Gastrocnemius medialis (tissue), 4 donors: ENCODE results near the gene SUN1. TPM values are rescaled to one million over a fixed set of nuclear protein-coding genes. Genes with fewer than 3 reads are reported as not detected.

Experiments used
- ATAC-seq, 2 donors: fragments of 150-250 bp; one replicate each; pipeline ENCODE4 v1.9.1; 2016
- DNase-seq, 2 donors: peaks; one replicate each; pipeline ENCODE4 v3.0.0-alpha.2; 2019
- H3K27ac ChIP-seq, 4 donors: fragments of 200-600 bp; sonication (generic); 1 replicate in 1 of 4; 2 replicates in 3 of 4; pipeline ENCODE4 v1.5.1; 2016 to 2018; ENCODE audit warnings: mild to moderate bottlenecking in 2 of 4, moderate library complexity in 1 of 4
- H3K27me3 ChIP-seq, 3 donors: fragments of 200-600 bp; sonication (generic) in 2 of 3; 1 replicate in 1 of 3; 2 replicates in 2 of 3; pipeline versions ENCODE4 v1.5.1 to v1.6.0; 2016 to 2019; ENCODE audit warnings: mild to moderate bottlenecking in 1 of 3, moderate library complexity in 1 of 3
- H3K36me3 ChIP-seq, 2 donors: fragments of 200-600 bp; sonication (generic) in 1 of 2; one replicate each; pipeline ENCODE4 v1.5.1; 2017 to 2018
- H3K4me1 ChIP-seq, 2 donors: fragments of 200-600 bp; sonication (generic) in 1 of 2; one replicate each; pipeline ENCODE4 v1.5.1; 2016 to 2017; ENCODE audit warnings: mild to moderate bottlenecking in 2 of 2
- H3K4me3 ChIP-seq, 4 donors: fragments of 200-600 bp; sonication (generic) in 3 of 4; 1 replicate in 1 of 4; 2 replicates in 3 of 4; pipeline ENCODE4 v1.5.1; 2016 to 2019; ENCODE audit warnings: mild to moderate bottlenecking in 2 of 4
- H3K9me3 ChIP-seq, 3 donors: fragments of 200-600 bp; sonication (generic) in 2 of 3; 1 replicate in 1 of 3; 2 replicates in 2 of 3; pipeline ENCODE4 v1.5.1; 2016 to 2019
- CTCF ChIP-seq, 5 experiments: fragments of 450-650 bp in 3 of 5; fragments of 200-600 bp in 2 of 5; sonication (generic) in 2 of 5; IDR thresholded peaks in 4 of 5; conservative IDR thresholded peaks in 1 of 5; 1 replicate in 4 of 5; 2 replicates in 1 of 5; pipeline ENCODE4 v1.5.1; 2016 to 2019; ENCODE audit warnings: antibody characterized with exemption in 5 of 5, mild to moderate bottlenecking in 3 of 5, moderate library complexity in 3 of 5
- POLR2A ChIP-seq, 2 donors: fragments of 450-650 bp; IDR thresholded peaks; one replicate each; pipeline ENCODE4 v1.6.1; 2017; ENCODE audit warnings: antibody characterized with exemption in 2 of 2, mild to moderate bottlenecking in 2 of 2, moderate library complexity in 2 of 2
- in situ Hi-C, 4 donors: fragments of 200-750 bp; cut with MboI; loops; one replicate each; pipeline versions ENCODE4 v1.15.0 to v1.8.0; 2017; ENCODE audit warnings: low sequenced_read_pairs in 4 of 4
- intact Hi-C: fragments of 100-400 bp; cut with DNase I; formaldehyde crosslinking; loops from one replicate; pipeline ENCODE4 v1.15.1; 2023; ENCODE audit warnings: low total_unique reads
- total RNA-seq, 4 donors: library from RNA; depleted of rRNA; stranded (reverse); fragments of >200 nt; gene quantifications; one replicate each; pipeline versions ENCODE4 v1.1.0 to v1.2.3, GENCODE V29; 2016

SUN1 gene
- total RNA-seq, 4 donors from 2014 or later: 112 to 154 (median 132) TPM

GRCh38 chr7:830069-830468 is 2.2 kb upstream of the SUN1 start:
- ATAC-seq: no peak
- peak overlapping the region in 1 of 4 donors; percentile 5 for H3K4me3 ChIP-seq
- TF ChIP-seq CTCF (IDR thresholded peaks at IDR 0.05 in 4 of 5, conservative IDR thresholded peaks at IDR 0.05 in 1 of 5) (no peak), POLR2A (IDR thresholded peaks at IDR 0.05) (peak in 1 of 2 donors; percentile 31)
- in situ Hi-C loops (no loop called here), intact Hi-C loops (no loop called here)
- peaks cover 79 to 89% of the 10 kb centered on the region in 2 donors for H3K4me1 ChIP-seq
- no peaks in the 10 kb centered on the region for H3K9me3 ChIP-seq
- DNase-seq: no peak
- H3K36me3 ChIP-seq: no peaks in the 10 kb centered on the region
- no peaks in the 10 kb centered on the region for H3K27me3 ChIP-seq
- peak overlapping the region; percentile 91 to 96 (median 94) for H3K27ac ChIP-seq

- H3K4me1 ChIP-seq: peaks cover 78 to 91% of the 10 kb centered on the region in 2 donors
- H3K27me3 ChIP-seq: no peaks in the 10 kb centered on the region
- no peaks in the 10 kb centered on the region for H3K36me3 ChIP-seq
- DNase-seq: peak in 1 of 2 donors; percentile 63
- peak; percentile 83 to 87 for ATAC-seq
- no peaks in the 10 kb centered on the region for H3K9me3 ChIP-seq
- intact Hi-C loops: no loop called here
- in situ Hi-C loops: no loop called here
- H3K4me3 ChIP-seq: peak overlapping the region; percentile 27 to 42 (median 35)
- peak; percentile 60 to 83 for TF ChIP-seq POLR2A (IDR thresholded peaks at IDR 0.05)
- no peak for TF ChIP-seq CTCF (IDR thresholded peaks at IDR 0.05 in 4 of 5, conservative IDR thresholded peaks at IDR 0.05 in 1 of 5)
- peak overlapping the region; percentile 91 to 96 (median 94) for H3K27ac ChIP-seq
Observed at GRCh38 chr7:831596-832166, 595 bp upstream of the SUN1 start.

- Histone ChIP-seq H3K4me1 (peaks cover 82 to 92% of the 10 kb centered on the region in 2 donors), H3K4me3 (peak overlapping the region in 1 of 4 donors; percentile 40), H3K27ac (peak overlapping the region; percentile 91 to 96 (median 94)), H3K9me3 (no peaks in the 10 kb centered on the region), H3K36me3 (no peaks in the 10 kb centered on the region), H3K27me3 (no peaks in the 10 kb centered on the region)
- intact Hi-C loops (no loop called here), in situ Hi-C loops (no loop called here)
- no peak for DNase-seq
- no peak for ATAC-seq
- no peak for TF ChIP-seq POLR2A (IDR thresholded peaks at IDR 0.05)
- no peak for TF ChIP-seq CTCF (IDR thresholded peaks at IDR 0.05 in 4 of 5, conservative IDR thresholded peaks at IDR 0.05 in 1 of 5)
Observed at GRCh38 chr7:832968-833424, 720 bp downstream of the SUN1 start.

- intact Hi-C loops (no loop called here), in situ Hi-C loops (no loop called here)
- no peaks in the 10 kb centered on the region for H3K27me3 ChIP-seq
- no peak for DNase-seq
- H3K36me3 ChIP-seq: peaks cover 0 to 1% of the 10 kb centered on the region in 2 donors
- no peak overlapping the region for H3K4me3 ChIP-seq
- no peaks in the 10 kb centered on the region for H3K9me3 ChIP-seq
- H3K4me1 ChIP-seq: peaks cover 82 to 89% of the 10 kb centered on the region in 2 donors
- no peak for ATAC-seq
- no peak for TF ChIP-seq CTCF (IDR thresholded peaks at IDR 0.05 in 4 of 5, conservative IDR thresholded peaks at IDR 0.05 in 1 of 5)
- no peak for TF ChIP-seq POLR2A (IDR thresholded peaks at IDR 0.05)
- peak overlapping the region; percentile 91 to 96 (median 94) for H3K27ac ChIP-seq
Observed at GRCh38 chr7:833601-834258, 1.5 kb downstream of the SUN1 start.
